ENCODE data around the gene C1orf94. TPM values are rescaled to one million over a fixed set of nuclear protein-coding genes. Genes with fewer than 3 reads are reported as not detected.

C1orf94 gene
- total RNA-seq, 1 experiment from 2014 or later, result not detected

- in situ Hi-C loops (cut with HindIII; ENCODE audit: low pct_unique_long_range_greater_than_20kb, low sequenced_read_pairs), result no loop called here
- no peak for TF ChIP-seq CTCF (IDR thresholded peaks at IDR 0.05)
- TF ChIP-seq POLR2AphosphoS5 (IDR thresholded peaks at IDR 0.05; ENCODE audit: low read depth, low read length), result no peak
- TF ChIP-seq TCF7L2 (IDR thresholded peaks at IDR 0.05; ENCODE audit: low read depth, low read length), result no peak
- no peak for TF ChIP-seq REST (IDR thresholded peaks at IDR 0.05; ENCODE audit: insufficient read depth in 1 of 2, low read depth in 2 of 2, low read length in 1 of 2)
- BruUV-seq (replicated peaks), result no TSS peak
Observed at GRCh38 chr1:34199927-34200326, 23.2 kb downstream of the C1orf94 start.

GRCh38 chr1:34212673-34213072 is 36.0 kb downstream of the C1orf94 start:
- no peak overlapping the region for H3K27ac ChIP-seq (ENCODE audit: low read length)
- DNase-seq (ENCODE audit: low read depth, low spot score) (no peak), ATAC-seq (no peak)
- ChIA-PET POLR2A (no interaction called here), CTCF (no interaction called here)
- intact Hi-C loops (cut with micrococcal nuclease; ENCODE audit: unreplicated experiment) (no loop called here), in situ Hi-C loops (cut with HindIII; ENCODE audit: low pct_unique_long_range_greater_than_20kb, low sequenced_read_pairs) (no loop called here)
- no peaks in the 10 kb centered on the region for H3K4me1 ChIP-seq (ENCODE audit: control insufficient read depth, insufficient read depth, low read length)
- no TSS peak for BruUV-seq (replicated peaks)
- H3K4me3 ChIP-seq (ENCODE audit: low read depth in 2 of 2, low read length in 2 of 2), result no peak overlapping the region
- 0 out of 2 replicates have a peak, but pooled peaks cover 2% of the 10 kb centered on the region for H3K27me3 ChIP-seq (ENCODE audit: control insufficient read depth, insufficient read depth, low read length)
- no peaks in the 10 kb centered on the region for H3K9me3 ChIP-seq (ENCODE audit: control insufficient read depth, insufficient read depth, low read depth, low read length)
- H3K36me3 ChIP-seq (ENCODE audit: control insufficient read depth, insufficient read depth, low read length), result no peaks in the 10 kb centered on the region
- TF ChIP-seq REST (IDR thresholded peaks at IDR 0.05; ENCODE audit: insufficient read depth in 1 of 2, low read depth in 2 of 2, low read length in 1 of 2) (no peak), POLR2AphosphoS5 (IDR thresholded peaks at IDR 0.05; ENCODE audit: low read depth, low read length) (no peak), SIN3A (IDR thresholded peaks at IDR 0.05; ENCODE audit: borderline replicate concordance, insufficient read depth, low read depth, low read length) (no peak), CTCF (IDR thresholded peaks at IDR 0.05) (no peak), TCF7L2 (IDR thresholded peaks at IDR 0.05; ENCODE audit: low read depth, low read length) (no peak)

More at GRCh38 chr1:34199927-34200326, 23.2 kb downstream of the C1orf94 start:
- no peaks in the 10 kb centered on the region for H3K9me3 ChIP-seq (ENCODE audit: control insufficient read depth, insufficient read depth, low read depth, low read length)
- no peak overlapping the region for H3K27ac ChIP-seq (ENCODE audit: low read length)
- no peak overlapping the region for H3K4me3 ChIP-seq (ENCODE audit: low read depth in 2 of 2, low read length in 2 of 2)
- ATAC-seq, result no peak; the same call in 1 of the 2 replicates
- ChIA-PET POLR2A (no interaction called here), CTCF (no interaction called here)
- intact Hi-C loops (cut with micrococcal nuclease; ENCODE audit: unreplicated experiment), result no loop called here
- DNase-seq (ENCODE audit: low read depth, low spot score), result no peak
- H3K4me1 ChIP-seq (ENCODE audit: control insufficient read depth, insufficient read depth, low read length), result no peaks in the 10 kb centered on the region
- no peaks in the 10 kb centered on the region for H3K36me3 ChIP-seq (ENCODE audit: control insufficient read depth, insufficient read depth, low read length)
- H3K27me3 ChIP-seq (ENCODE audit: control insufficient read depth, insufficient read depth, low read length), result no peaks in the 10 kb centered on the region; the same call in 1 of the 2 replicates
